Activated CD8-positive, alpha-beta memory T cell treated with anti-CD3 and anti-CD28 coated beads, Interleukin-2, amount 50 U/mL, for 4 hours (primary cell): ENCODE data around the gene SLC24A1.
"Not testable (repeated sequence)": the region's sequence is repeated elsewhere in the genome, so short reads cannot be mapped to it uniquely, and the experiment has no call there.

Source experiments
- DNase-seq: peaks from one replicate; pipeline ENCODE4 v3.0.0-alpha.2; 2020

SLC24A1 gene

GRCh38 chr15:65621638-65622037, at the start of gene SLC24A1:
Gene SLC24A1, plus strand, starts transcription at chr15:65621938. Its CDS starts 2,143 bp downstream, at chr15:65624081.
- DNase-seq, result no peak

- DNase-seq, result no peak
Observed at GRCh38 chr15:65571971-65572370, 49.8 kb upstream of the SLC24A1 start.

GRCh38 chr15:65576664-65577063, 45.1 kb upstream of the SLC24A1 start:
- no peak for DNase-seq

DNA sequence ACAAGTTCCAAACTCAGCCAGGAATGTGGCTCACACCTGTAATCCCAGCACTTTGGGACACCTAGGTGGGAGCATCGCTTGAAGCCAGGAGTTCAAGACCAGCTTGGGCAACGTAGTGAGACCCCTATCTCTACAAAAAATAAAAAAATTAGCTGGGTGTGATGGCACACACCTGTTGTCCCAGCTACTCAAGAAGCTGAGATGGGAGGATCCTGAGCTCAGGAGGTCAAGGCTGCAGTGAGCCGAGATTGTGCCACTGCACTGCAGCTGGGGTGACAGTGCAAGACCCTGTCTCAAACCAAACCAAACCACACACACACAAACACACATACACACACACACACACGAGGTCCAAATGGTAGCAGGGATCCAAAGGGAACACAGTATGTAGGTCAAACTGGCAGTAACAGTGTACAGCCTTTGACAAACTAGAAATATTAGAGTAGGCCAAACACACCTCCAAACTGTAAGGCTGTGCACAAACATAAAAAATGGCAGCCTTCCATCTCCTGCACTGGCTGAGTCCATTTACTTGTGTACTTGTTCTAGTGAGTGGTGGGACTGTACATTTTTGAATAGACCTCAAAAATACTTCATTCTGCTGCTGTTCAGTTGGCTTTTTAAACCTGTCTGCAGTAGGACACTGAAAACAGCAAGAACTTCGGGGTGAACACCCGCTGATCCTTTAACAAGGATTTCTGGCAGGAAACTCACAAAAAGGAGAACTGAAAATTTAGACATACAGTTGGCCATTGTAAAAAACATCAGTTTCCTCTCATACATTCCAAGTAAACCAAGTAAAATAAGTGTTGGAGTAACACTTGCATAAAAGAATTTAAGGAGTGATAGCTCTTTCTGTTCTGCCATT, 44.4 kb upstream of the SLC24A1 start:
- DNase-seq, result no peak

GRCh38 chr15:65578904-65579728, 42.6 kb upstream of the SLC24A1 start:
- DNase-seq, result no peak

GRCh38 chr15:65579762-65580161, 42.0 kb upstream of the SLC24A1 start:
- DNase-seq, result no peak

GRCh38 chr15:65580287-65580686, 41.5 kb upstream of the SLC24A1 start:
- DNase-seq, result no peak

DNA sequence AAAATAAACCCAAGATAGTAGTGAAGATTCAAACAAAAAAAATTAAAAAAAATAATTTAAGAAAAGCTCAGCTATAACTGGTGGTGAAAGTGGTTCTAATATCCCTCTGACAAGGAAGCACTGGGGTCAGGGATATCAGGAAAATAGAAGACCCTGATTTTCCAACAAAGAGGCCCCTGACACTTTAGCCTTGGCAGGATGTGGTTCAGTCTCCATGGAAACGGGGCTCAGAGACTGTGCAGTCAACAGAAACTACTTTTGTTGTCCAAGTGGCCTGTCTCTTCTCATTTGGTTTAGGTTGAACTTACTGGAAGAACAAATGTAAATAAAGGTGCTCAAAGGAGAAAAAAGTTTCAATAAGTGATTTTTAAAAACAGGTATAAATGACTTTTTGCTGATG, 38.0 kb upstream of the SLC24A1 start:
- DNase-seq, result peak; percentile 20

- no peak for DNase-seq
Observed at GRCh38 chr15:65584241-65584640, 37.5 kb upstream of the SLC24A1 start.

GRCh38 chr15:65587094-65587493, 34.6 kb upstream of the SLC24A1 start:
- DNase-seq, result no peak

GRCh38 chr15:65595960-65596359, 25.8 kb upstream of the SLC24A1 start:
- no peak for DNase-seq

GRCh38 chr15:65598468-65598867, 23.3 kb upstream of the SLC24A1 start:
- DNase-seq, result no peak

DNA sequence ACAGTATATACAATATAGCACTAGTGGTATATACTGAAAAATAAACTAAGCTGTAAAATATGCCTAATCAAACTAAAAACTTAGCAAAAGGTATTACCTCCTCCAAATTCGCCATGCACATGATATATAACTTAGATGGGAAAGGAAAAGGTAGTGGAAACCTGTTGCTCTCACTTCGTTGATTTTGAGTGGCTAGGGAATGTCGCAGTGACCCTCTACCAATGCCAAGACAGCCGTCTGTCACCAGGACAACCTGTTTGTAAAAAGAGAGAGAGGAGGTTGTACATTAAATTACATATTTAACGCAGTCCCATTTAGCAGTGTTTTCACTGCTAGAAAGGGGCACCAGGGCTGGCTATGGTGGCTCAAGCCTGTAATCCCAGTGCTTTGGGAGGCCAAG, 22.1 kb upstream of the SLC24A1 start:
- DNase-seq, result no peak

DNA sequence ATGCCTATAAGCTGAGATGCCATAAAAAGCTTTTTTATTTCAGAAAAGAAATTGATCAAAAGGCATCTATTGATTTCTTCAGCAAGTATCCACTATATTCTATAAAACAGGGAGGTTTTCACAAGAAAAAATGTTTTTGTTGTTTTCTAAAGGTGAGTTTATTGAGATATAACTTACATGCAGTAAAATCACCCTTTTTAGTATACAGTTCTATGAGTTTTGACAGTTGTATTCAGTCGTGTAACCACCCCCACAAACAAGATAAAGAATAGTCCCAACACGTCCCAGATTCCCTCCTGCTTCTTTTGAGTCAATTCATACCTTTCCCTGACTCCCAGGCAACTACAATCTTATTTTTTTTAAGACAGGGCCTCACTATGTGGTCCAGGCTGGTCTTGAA, 18.6 kb upstream of the SLC24A1 start:
- DNase-seq, result no peak

- no peak for DNase-seq
Observed at GRCh38 chr15:65603559-65603958, 18.2 kb upstream of the SLC24A1 start.

DNA sequence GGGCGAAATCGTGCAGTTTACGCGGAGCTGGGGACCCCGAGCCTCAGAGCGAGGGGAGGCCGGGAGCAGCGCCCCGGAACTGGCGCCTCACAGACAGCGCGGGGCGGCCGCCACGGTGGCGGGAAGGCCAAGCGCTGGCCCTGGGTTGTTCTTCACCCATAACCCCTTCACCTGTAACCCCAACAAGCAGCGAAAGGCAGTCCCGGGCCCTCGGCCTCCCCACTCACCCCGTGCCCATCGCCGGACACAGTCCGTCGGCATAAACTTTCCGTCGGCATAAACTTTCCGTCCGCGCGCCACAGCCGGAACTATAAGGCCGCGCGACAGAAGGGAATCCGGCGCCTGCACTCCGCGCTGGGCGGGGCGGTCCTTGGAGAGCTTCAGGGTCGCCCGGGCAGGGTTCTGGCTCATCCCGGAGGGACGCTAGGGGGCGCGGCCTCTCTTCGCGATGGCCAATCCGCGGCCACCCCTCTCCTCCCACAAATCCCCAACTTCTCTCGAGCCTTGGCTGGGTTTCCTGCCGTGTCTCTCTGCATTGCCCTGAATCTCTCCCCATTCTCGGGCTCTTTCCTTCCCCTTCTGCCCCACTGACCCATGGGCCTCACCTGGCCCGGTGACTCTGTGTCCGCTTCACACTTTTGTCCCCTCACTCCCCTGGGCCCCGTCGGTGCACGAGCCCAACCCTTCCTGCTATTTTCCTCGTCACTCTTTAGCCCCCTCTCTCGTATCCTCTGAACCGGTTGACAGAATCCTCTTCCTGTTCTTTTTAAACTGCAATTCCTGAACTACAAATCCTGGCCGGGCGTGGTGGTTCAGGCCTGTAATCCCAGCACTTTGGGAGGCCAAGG, 10.6 kb upstream of the SLC24A1 start, which contains the start of gene INTS14:
TSS of gene INTS14 (minus strand) at position 261 of the 848 bp plus-strand sequence. CDS start 3,751 bp downstream, outside the sequence.
- peak; percentile 94 for DNase-seq

GRCh38 chr15:65611888-65612615, 9.7 kb upstream of the SLC24A1 start:
- no peak for DNase-seq

- DNase-seq, result no peak
Observed at GRCh38 chr15:65612616-65612946, 9.2 kb upstream of the SLC24A1 start.

DNA sequence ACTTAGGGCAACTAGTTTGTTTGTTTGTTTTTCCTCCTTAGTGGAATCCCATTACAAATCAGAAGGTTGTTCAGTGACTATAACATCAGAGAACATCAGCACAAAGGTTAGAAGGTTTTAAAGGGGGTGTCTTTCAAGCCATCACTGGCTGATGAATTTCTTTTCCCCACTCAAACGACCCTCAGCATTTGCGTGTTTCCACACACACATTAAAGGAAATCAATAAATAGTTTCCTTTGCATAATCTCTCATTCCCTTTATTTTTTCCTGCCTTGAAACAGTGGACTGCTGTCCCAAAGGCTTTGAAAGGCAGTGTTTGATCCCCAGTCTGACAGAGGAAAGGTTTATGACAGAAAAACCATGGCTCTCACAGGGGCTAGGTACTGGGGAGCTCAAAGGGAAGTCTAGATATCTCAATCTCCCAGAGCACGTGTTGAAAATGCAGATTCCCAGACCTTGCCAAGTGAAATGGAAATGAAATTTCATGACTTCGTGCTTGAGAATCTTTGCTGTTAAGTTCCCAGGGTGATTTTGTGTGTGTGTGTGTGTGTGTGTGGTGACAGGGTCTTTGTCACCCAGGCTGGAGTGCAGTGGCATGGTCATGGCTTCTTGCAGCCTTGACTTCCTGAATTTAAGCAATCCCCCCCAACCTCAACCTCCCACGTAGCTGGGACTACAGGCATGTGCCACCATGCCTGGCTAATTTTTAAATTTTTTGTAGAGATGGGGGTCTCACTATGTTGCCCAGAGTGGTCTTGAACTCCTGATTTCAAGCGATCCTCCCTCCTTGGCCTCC, 8.6 kb upstream of the SLC24A1 start:
- no peak for DNase-seq

DNA sequence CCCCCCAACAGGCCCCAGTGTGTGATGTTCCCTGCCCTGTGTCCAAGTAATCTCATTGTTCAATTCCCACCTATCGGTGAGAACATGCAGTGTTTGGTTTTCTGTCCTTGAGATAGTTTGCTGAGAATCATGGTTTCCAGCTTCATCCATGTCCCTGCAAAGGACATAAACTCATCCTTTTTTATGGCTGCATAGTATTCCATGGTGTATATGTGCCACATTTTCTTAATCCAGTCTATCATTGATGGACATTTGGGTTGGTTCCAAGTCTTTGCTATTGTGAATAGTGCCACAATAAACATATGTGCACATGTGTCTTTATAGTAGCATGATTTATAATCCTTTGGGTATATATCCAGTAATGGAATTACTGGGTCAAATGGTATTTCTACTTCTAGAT, 5.9 kb upstream of the SLC24A1 start:
- not testable (repeated sequence) for DNase-seq

GRCh38 chr15:65618560-65619109, 3.1 kb upstream of the SLC24A1 start:
- no peak for DNase-seq
